Activated CD8-positive, alpha-beta memory T cell treated with anti-CD3 and anti-CD28 coated beads for 24 hours (primary cell): ENCODE results near the gene ROPN1L.
"Not testable (repeated sequence)": the region's sequence is repeated elsewhere in the genome, so short reads cannot be mapped to it uniquely, and the experiment has no call there.

ENCODE experiments used
- DNase-seq: peaks from one replicate; pipeline ENCODE4 v3.0.0-alpha.2; 2020

ROPN1L gene

GRCh38 chr5:10480237-10480985 is 38.7 kb downstream of the ROPN1L start:
- no peak for DNase-seq

GRCh38 chr5:10481241-10481935 is 39.7 kb downstream of the ROPN1L start:
- no peak for DNase-seq

- DNase-seq, result no peak
Measured at GRCh38 chr5:10482791-10483530, 41.3 kb downstream of the ROPN1L start.

GRCh38 chr5:10484774-10485141 is 43.1 kb downstream of the ROPN1L start:
- no peak for DNase-seq

- DNase-seq, result no peak
Measured at GRCh38 chr5:10485142-10485795, 43.6 kb downstream of the ROPN1L start.

- no peak for DNase-seq
Measured at GRCh38 chr5:10485897-10486296, 44.2 kb downstream of the ROPN1L start.

- no peak for DNase-seq
Measured at GRCh38 chr5:10486511-10487344, 45.0 kb downstream of the ROPN1L start.

- no peak for DNase-seq
Measured at GRCh38 chr5:10488144-10488543, 46.5 kb downstream of the ROPN1L start.

GRCh38 chr5:10489810-10490426 is 48.2 kb downstream of the ROPN1L start:
- no peak for DNase-seq

- DNase-seq, result no peak
Measured at GRCh38 chr5:10490927-10491672, 49.4 kb downstream of the ROPN1L start.

- no peak for DNase-seq
Measured at GRCh38 chr5:10491673-10492026, 50.0 kb downstream of the ROPN1L start.

- no peak for DNase-seq
Measured at GRCh38 chr5:10493884-10494283, 52.2 kb downstream of the ROPN1L start.

GRCh38 chr5:10494497-10494896 is 52.8 kb downstream of the ROPN1L start:
- DNase-seq, result not testable (repeated sequence)

GRCh38 chr5:10497554-10497953 is 55.9 kb downstream of the ROPN1L start:
- DNase-seq, result no peak

- no peak for DNase-seq
Measured at GRCh38 chr5:10498350-10498749, 56.7 kb downstream of the ROPN1L start.

- no peak for DNase-seq
Measured at GRCh38 chr5:10499066-10499465, 57.4 kb downstream of the ROPN1L start.

- no peak for DNase-seq
Measured at GRCh38 chr5:10499776-10500175, 58.1 kb downstream of the ROPN1L start.

GRCh38 chr5:10500669-10501068 is 59.0 kb downstream of the ROPN1L start:
- DNase-seq, result no peak

- DNase-seq, result no peak
Measured at GRCh38 chr5:10501554-10502075, 59.9 kb downstream of the ROPN1L start.

GRCh38 chr5:10502130-10502529 is 60.5 kb downstream of the ROPN1L start:
- DNase-seq, result no peak

GRCh38 chr5:10502578-10502977 is 60.9 kb downstream of the ROPN1L start:
- no peak for DNase-seq
